H1 (cell line): ENCODE measurements around the gene IQCM. TPM values are rescaled to one million over a fixed set of nuclear protein-coding genes. Genes with fewer than 3 reads are reported as not detected.

Experiments used
- CTCF ChIA-PET: fragments of 300-600 bp; sonication (Branson Sonifier 250); formaldehyde crosslinking; loops from one replicate; lab custom pipeline; 2021; ENCODE audit not compliant: partially characterized antibody; lab: Charles Lee
- POLR2A ChIA-PET: fragments of 300-600 bp; sonication (Branson Sonifier 250); formaldehyde crosslinking; loops from one replicate; lab custom pipeline; 2021; ENCODE audit warnings: inconsistent platforms; ENCODE audit not compliant: partially characterized antibody; lab: Charles Lee
- DNase-seq, 2 experiments: peaks; one replicate each; pipeline versions ENCODE4 v3.0.0 to v3.0.0-alpha.2; 2010 to 2022; ENCODE audit warnings: low spot score in 2 of 2, low read depth in 1 of 2, mixed read lengths in 1 of 2
- FAIRE-seq: peaks from 2 replicates; lab custom pipeline; 2011; peaks lifted over from hg19 to GRCh38; lab: Jason Lieb, UNC
- H2AFZ ChIP-seq: 2 replicates; pipeline ENCODE4 v1.8.1; 2012; ENCODE audit warnings: low read length, inconsistent platforms
- H2AK5ac ChIP-seq: 2 replicates; pipeline ENCODE4 v1.6.1; 2013; ENCODE audit warnings: low read depth, low read length
- H2BK120ac ChIP-seq: replicated peaks from 2 replicates; pipeline ENCODE3; 2013; ENCODE audit warnings: low read depth, low read length, inconsistent platforms
- H2BK12ac ChIP-seq: 2 replicates; pipeline ENCODE4 v1.6.1; 2013; ENCODE audit warnings: low read depth, low read length
- H2BK15ac ChIP-seq: 2 replicates; pipeline ENCODE4 v1.6.1; 2013; ENCODE audit warnings: low read length
- H2BK20ac ChIP-seq: 2 replicates; pipeline ENCODE4 v1.6.1; 2013; ENCODE audit warnings: low read length
- H2BK5ac ChIP-seq: 2 replicates; pipeline ENCODE4 v1.6.1; 2013; ENCODE audit warnings: low read depth, low read length
- H3K14ac ChIP-seq: 2 replicates; pipeline ENCODE4 v1.6.1; 2013; ENCODE audit warnings: inconsistent platforms; ENCODE audit not compliant: insufficient read length
- H3K18ac ChIP-seq: 2 replicates; pipeline ENCODE4 v1.6.1; 2013; ENCODE audit warnings: low read length; ENCODE audit errors: extremely low read depth
- H3K23ac ChIP-seq: 2 replicates; pipeline ENCODE4 v1.6.1; 2013; ENCODE audit warnings: inconsistent platforms; ENCODE audit not compliant: insufficient read length
- H3K23me2 ChIP-seq: 2 replicates; pipeline ENCODE4 v1.6.1; 2013; ENCODE audit warnings: low read depth, low read length
- H3K27ac ChIP-seq: 2 replicates; pipeline ENCODE4 v1.6.1; 2011; ENCODE audit warnings: low read depth, low read length, inconsistent platforms
- H3K27me3 ChIP-seq, 4 experiments: replicated peaks in 1 of 4; 1 replicate in 1 of 4; 2 replicates in 3 of 4; pipeline versions ENCODE4 v1.6.1 to v1.8.1; 2011 to 2013; ENCODE audit warnings: low read length in 3 of 4, mild to moderate bottlenecking in 3 of 4, inconsistent platforms in 2 of 4, mixed read lengths in 2 of 4, moderate library complexity in 1 of 4; ENCODE audit not compliant: control insufficient read depth in 3 of 4, insufficient read depth in 3 of 4; ENCODE audit errors: extremely low read depth in 1 of 4
- H3K36me3 ChIP-seq, 4 experiments: 2 replicates each; pipeline versions ENCODE4 v1.6.1 to v1.8.1; 2011 to 2013; ENCODE audit warnings: mild to moderate bottlenecking in 4 of 4, low read length in 3 of 4, moderate library complexity in 2 of 4, control low read depth in 1 of 4, inconsistent platforms in 1 of 4; ENCODE audit not compliant: insufficient read depth in 4 of 4, control insufficient read depth in 2 of 4
- H3K4ac ChIP-seq: replicated peaks from 2 replicates; pipeline ENCODE3; 2013; ENCODE audit warnings: low read length, low read depth, mixed read lengths, inconsistent platforms; ENCODE audit not compliant: insufficient read length
- H3K4me1 ChIP-seq, 4 experiments: replicated peaks in 1 of 4; 1 replicate in 1 of 4; 2 replicates in 3 of 4; pipeline versions ENCODE4 v1.6.1 to v1.8.1; 2011 to 2013; ENCODE audit warnings: low read length in 3 of 4, inconsistent platforms in 2 of 4, mixed read lengths in 1 of 4; ENCODE audit not compliant: insufficient read depth in 4 of 4, control insufficient read depth in 3 of 4
- H3K4me2 ChIP-seq, 2 experiments: 2 replicates each; pipeline versions ENCODE4 v1.6.1 to v1.8.1; 2011 to 2013; ENCODE audit warnings: low read depth in 2 of 2, low read length in 2 of 2, control low read depth in 1 of 2, inconsistent platforms in 1 of 2, mild to moderate bottlenecking in 1 of 2; ENCODE audit not compliant: insufficient read depth in 1 of 2
- H3K4me3 ChIP-seq, 4 experiments: fragments of 200-600, 300-600 bp in 1 of 4; sonication (generic), shearing (Covaris generic), sonication (Bioruptor Twin) in 1 of 4; 2 replicates each; pipeline versions ENCODE4 v1.5.1 to v1.8.1; 2011 to 2016; ENCODE audit warnings: low read length in 4 of 4, low read depth in 3 of 4, control low read depth in 2 of 4, inconsistent platforms in 2 of 4, mild to moderate bottlenecking in 2 of 4, mixed read lengths in 1 of 4, moderate library complexity in 1 of 4; ENCODE audit not compliant: insufficient read depth in 2 of 4; ENCODE audit errors: extremely low read depth in 1 of 4
- H3K56ac ChIP-seq: replicated peaks from 2 replicates; pipeline ENCODE3; 2013; ENCODE audit warnings: low read depth, mild to moderate bottlenecking, mixed read lengths, low read length, inconsistent platforms; ENCODE audit not compliant: insufficient read length
- H3K79me1 ChIP-seq: 2 replicates; pipeline ENCODE4 v1.6.1; 2013; ENCODE audit warnings: low read depth, low read length, control low read depth
- H3K79me2 ChIP-seq, 2 experiments: 2 replicates each; pipeline versions ENCODE4 v1.6.1 to v1.8.1; 2012 to 2013; ENCODE audit warnings: low read length in 2 of 2, mild to moderate bottlenecking in 2 of 2, inconsistent platforms in 1 of 2; ENCODE audit not compliant: insufficient read depth in 2 of 2, control insufficient read depth in 1 of 2
- H3K9ac ChIP-seq, 4 experiments: replicated peaks in 1 of 4; 1 replicate in 1 of 4; 2 replicates in 3 of 4; pipeline versions ENCODE4 v1.6.1 to v1.8.1; 2011 to 2013; ENCODE audit warnings: low read depth in 3 of 4, low read length in 3 of 4, control low read depth in 2 of 4, mild to moderate bottlenecking in 2 of 4, moderate library complexity in 2 of 4, inconsistent platforms in 1 of 4; ENCODE audit errors: extremely low read depth in 1 of 4
- H3K9me3 ChIP-seq, 2 experiments: 2 replicates each; pipeline versions ENCODE4 v1.6.1 to v1.8.1; 2012 to 2013; ENCODE audit warnings: mild to moderate bottlenecking in 2 of 2, moderate library complexity in 2 of 2, control low read depth in 1 of 2, inconsistent platforms in 1 of 2, low read depth in 1 of 2, low read length in 1 of 2, mixed read lengths in 1 of 2; ENCODE audit not compliant: insufficient read depth in 2 of 2
- H4K20me1 ChIP-seq, 2 experiments: replicated peaks in 1 of 2; 2 replicates each; pipeline versions ENCODE3 to v1.8.1; 2011 to 2013; ENCODE audit warnings: inconsistent platforms in 2 of 2, low read length in 2 of 2, mild to moderate bottlenecking in 1 of 2; ENCODE audit not compliant: insufficient read depth in 2 of 2, control insufficient read depth in 1 of 2
- H4K5ac ChIP-seq: 2 replicates; pipeline ENCODE4 v1.6.1; 2013; ENCODE audit warnings: low read length, low read depth, mixed read lengths, inconsistent platforms; ENCODE audit not compliant: insufficient read length
- H4K8ac ChIP-seq: 2 replicates; pipeline ENCODE4 v1.8.0; 2013; ENCODE audit warnings: mild to moderate bottlenecking, moderate library complexity, low read length, inconsistent platforms; ENCODE audit not compliant: insufficient read depth; ENCODE audit errors: extremely low read depth
- H4K91ac ChIP-seq: replicated peaks from 2 replicates; pipeline ENCODE3; 2013; ENCODE audit warnings: low read length, mixed read lengths, inconsistent platforms; ENCODE audit not compliant: insufficient read length
- BCL11A ChIP-seq, 2 experiments: IDR thresholded peaks; one replicate each; pipeline ENCODE4 v1.6.1; 2011; ENCODE audit warnings: low read depth in 2 of 2, low read length in 2 of 2, mild to moderate bottlenecking in 2 of 2
- CHD1 ChIP-seq: IDR thresholded peaks from 2 replicates; pipeline ENCODE4 v1.6.1; 2012; ENCODE audit warnings: low read depth, low read length, improper control_type of control experiment
- GTF2F1 ChIP-seq: IDR thresholded peaks from 2 replicates; pipeline ENCODE4 v1.6.1; 2012; ENCODE audit warnings: low read depth, low read length, improper control_type of control experiment, borderline replicate concordance
- KDM1A ChIP-seq: fragments of 200-600, 300-600 bp; sonication (generic); IDR thresholded peaks from 2 replicates; pipeline ENCODE4 v1.7.1; 2016; ENCODE audit warnings: mild to moderate bottlenecking, low read length, borderline replicate concordance
- NRF1 ChIP-seq: IDR thresholded peaks from 2 replicates; pipeline ENCODE4 v1.6.1; 2011; ENCODE audit warnings: mild to moderate bottlenecking, low read depth, low read length, improper control_type of control experiment
- PHF8 ChIP-seq: fragments of 200-600 bp; sonication (generic); conservative IDR thresholded peaks from 2 replicates; pipeline ENCODE4 v1.7.1; 2012; ENCODE audit warnings: low read depth, mild to moderate bottlenecking, inconsistent platforms, low read length, moderate library complexity
- RNF2 ChIP-seq: fragments of 200-900, 300-1000 bp; sonication (generic); IDR thresholded peaks from 2 replicates; pipeline ENCODE4 v1.7.1; 2016; ENCODE audit warnings: borderline replicate concordance, low read depth, mild to moderate bottlenecking, antibody characterized with exemption, low read length; ENCODE audit not compliant: poor library complexity, severe bottlenecking; ENCODE audit errors: missing control alignments
- SRF ChIP-seq: IDR thresholded peaks from 2 replicates; pipeline ENCODE4 v1.6.1; 2011; ENCODE audit warnings: mild to moderate bottlenecking, low read depth, low read length, moderate library complexity
- TEAD4 ChIP-seq: IDR thresholded peaks from 2 replicates; pipeline ENCODE4 v1.6.1; 2012; ENCODE audit warnings: low read depth, low read length, inconsistent platforms, mixed read lengths
- WGBS, 2 experiments: shearing (Covaris generic) in 1 of 2; methylation state at CpG; one replicate each; pipeline versions ENCODE4 v1.1.6 to v1.1.7; 2013 to 2015; ENCODE audit warnings: low lambda C conversion rate in 2 of 2, mixed read lengths in 2 of 2, inconsistent platforms in 1 of 2, low coverage in 1 of 2, missing lambda C conversion rate in 1 of 2; ENCODE audit not compliant: insufficient replicate concordance in 2 of 2, insufficient coverage in 1 of 2, insufficient read length in 1 of 2; ENCODE audit errors: extremely low coverage in 1 of 2, missing lambda C conversion rate in 1 of 2; 5-methylcytosine and 5-hydroxymethylcytosine counted together
- polyA plus RNA-seq, 7 experiments: library from polyadenylated mRNA; depleted of rRNA in 3 of 7; stranded (reverse) in 5 of 7; unstranded in 2 of 7; fragments of >200 nt in 5 of 7; fragments of 200-250 nt in 2 of 7; gene quantifications; 1 replicate in 5 of 7; 2 replicates in 1 of 7; 4 replicates in 1 of 7; pipeline versions ENCODE4 v1.2.1 to v1.2.3, GENCODE V29; 2011 to 2013; ENCODE audit warnings: missing spikeins in 2 of 7, mixed read lengths in 2 of 7
- total RNA-seq: library from RNA; stranded (reverse); fragmentation: NEBNext Ultra II Directional; extraction: Animal tissue kit (Norgen Biotek cat#: 25700); gene quantifications from 2 replicates; pipeline ENCODE4 v1.2.1, GENCODE V29; 2021
- TF ChIP-seq, protein P1 (sequence below), 3 experiments: IDR thresholded peaks; 1 replicate in 2 of 3; 2 replicates in 1 of 3; pipeline versions ENCODE4 v1.5.1 to v1.6.1; 2011; ENCODE audit warnings: low read length in 3 of 3, mild to moderate bottlenecking in 3 of 3, inconsistent platforms in 2 of 3, low read depth in 1 of 3, moderate library complexity in 1 of 3; ENCODE audit not compliant: insufficient read depth in 1 of 3; ENCODE audit errors: control extremely low read depth in 1 of 3
- TF ChIP-seq, protein P2 (sequence below): IDR thresholded peaks from 2 replicates; pipeline ENCODE4 v1.6.1; 2012; ENCODE audit warnings: inconsistent platforms

IQCM gene
- total and polyA plus RNA-seq, 2 of the 8 experiments (the other 6 are each of a cell fraction or from before 2014, with no cell fraction given): not detected

DNA sequence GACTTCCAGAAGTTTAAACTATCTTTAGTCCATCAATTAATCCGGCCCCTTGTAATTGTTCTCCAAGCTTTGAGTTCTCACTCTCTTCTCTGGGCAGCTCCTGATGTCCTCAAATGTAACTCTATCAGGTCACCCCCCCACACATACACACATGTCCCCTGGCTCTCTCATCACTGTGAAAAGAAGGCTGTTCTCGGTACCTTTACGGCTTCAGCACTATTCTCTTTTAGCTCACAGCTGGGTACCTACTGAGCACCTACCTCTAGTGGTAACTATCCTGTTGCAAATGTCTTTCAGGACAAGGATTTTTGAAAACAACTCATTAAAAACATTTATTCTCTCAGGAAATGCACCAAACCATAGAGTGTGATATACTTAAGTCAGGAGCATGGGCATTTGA lies 115.4 kb downstream of the IQCM start:
- H3K79me2 ChIP-seq: no peaks in the 10 kb centered on the region
- no peaks in the 10 kb centered on the region for H3K79me1 ChIP-seq
- no peaks in the 10 kb centered on the region for H3K23me2 ChIP-seq
- H3K56ac ChIP-seq: no peak overlapping the region
- no peak overlapping the region for H2BK15ac ChIP-seq
- H3K4me1 ChIP-seq: 0 out of 7 replicates have a peak, but pooled peaks cover 0 to 2% (median 0%) of the 10 kb centered on the region in 4 experiments
- no peak overlapping the region for H4K91ac ChIP-seq
- H2BK20ac ChIP-seq: no peak overlapping the region
- WGBS, 2 experiments: 79% methylated on average over 3 of the region's 3 CpGs; no CpG with 5 or more reads in 1 of the 2 experiments
- POLR2A ChIA-PET: no interaction called here
- no peak overlapping the region for H2AFZ ChIP-seq
- H3K14ac ChIP-seq: no peak overlapping the region
- H3K4me3 ChIP-seq: no peak overlapping the region
- no peak overlapping the region for H4K8ac ChIP-seq
- H2BK5ac ChIP-seq: no peak overlapping the region
- no peak overlapping the region for H3K9ac ChIP-seq
- no peak overlapping the region for H3K18ac ChIP-seq
- no peak overlapping the region for H3K23ac ChIP-seq
- H3K9me3 ChIP-seq: no peaks in the 10 kb centered on the region
- H4K20me1 ChIP-seq: no peaks in the 10 kb centered on the region
- H3K36me3 ChIP-seq: no peaks in the 10 kb centered on the region
- no peak overlapping the region for H2BK120ac ChIP-seq
- DNase-seq: no peak
- H3K27me3 ChIP-seq: no peaks in the 10 kb centered on the region
- no peak overlapping the region for H4K5ac ChIP-seq
- no peak overlapping the region for H2AK5ac ChIP-seq
- no peak overlapping the region for H2BK12ac ChIP-seq
- CTCF ChIA-PET: interaction anchor here (0.6 to 1.9 kb wide), 4 partner anchors 9 to 572 kb away, joined by 3 to 5 read pairs (median 3); no protein-coding TSS in a partner anchor
- no peak overlapping the region for H3K27ac ChIP-seq
- no peak for FAIRE-seq
- no peak overlapping the region for H3K4ac ChIP-seq
- no peak overlapping the region for H3K4me2 ChIP-seq
- TF ChIP-seq KDM1A (no peak), PHF8 (no peak), RNF2 (no peak), BCL11A (IDR thresholded peaks at IDR 0.05; ENCODE audit: low read depth in 2 of 2, low read length in 2 of 2) (no peak), CHD1 (no peak), NRF1 (no peak), SRF (no peak), TEAD4 (no peak), GTF2F1 (no peak)
- TF ChIP-seq, protein P1, sequence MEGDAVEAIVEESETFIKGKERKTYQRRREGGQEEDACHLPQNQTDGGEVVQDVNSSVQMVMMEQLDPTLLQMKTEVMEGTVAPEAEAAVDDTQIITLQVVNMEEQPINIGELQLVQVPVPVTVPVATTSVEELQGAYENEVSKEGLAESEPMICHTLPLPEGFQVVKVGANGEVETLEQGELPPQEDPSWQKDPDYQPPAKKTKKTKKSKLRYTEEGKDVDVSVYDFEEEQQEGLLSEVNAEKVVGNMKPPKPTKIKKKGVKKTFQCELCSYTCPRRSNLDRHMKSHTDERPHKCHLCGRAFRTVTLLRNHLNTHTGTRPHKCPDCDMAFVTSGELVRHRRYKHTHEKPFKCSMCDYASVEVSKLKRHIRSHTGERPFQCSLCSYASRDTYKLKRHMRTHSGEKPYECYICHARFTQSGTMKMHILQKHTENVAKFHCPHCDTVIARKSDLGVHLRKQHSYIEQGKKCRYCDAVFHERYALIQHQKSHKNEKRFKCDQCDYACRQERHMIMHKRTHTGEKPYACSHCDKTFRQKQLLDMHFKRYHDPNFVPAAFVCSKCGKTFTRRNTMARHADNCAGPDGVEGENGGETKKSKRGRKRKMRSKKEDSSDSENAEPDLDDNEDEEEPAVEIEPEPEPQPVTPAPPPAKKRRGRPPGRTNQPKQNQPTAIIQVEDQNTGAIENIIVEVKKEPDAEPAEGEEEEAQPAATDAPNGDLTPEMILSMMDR (IDR thresholded peaks at IDR 0.05; ENCODE audit: control extremely low read depth in 1 of 3, insufficient read depth in 1 of 3, low read depth in 1 of 3, low read length in 3 of 3): no peak
- TF ChIP-seq, protein P2, sequence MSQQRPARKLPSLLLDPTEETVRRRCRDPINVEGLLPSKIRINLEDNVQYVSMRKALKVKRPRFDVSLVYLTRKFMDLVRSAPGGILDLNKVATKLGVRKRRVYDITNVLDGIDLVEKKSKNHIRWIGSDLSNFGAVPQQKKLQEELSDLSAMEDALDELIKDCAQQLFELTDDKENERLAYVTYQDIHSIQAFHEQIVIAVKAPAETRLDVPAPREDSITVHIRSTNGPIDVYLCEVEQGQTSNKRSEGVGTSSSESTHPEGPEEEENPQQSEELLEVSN: no peak
